ENCODE data around the gene STX2.

Gene STX2

DNA sequence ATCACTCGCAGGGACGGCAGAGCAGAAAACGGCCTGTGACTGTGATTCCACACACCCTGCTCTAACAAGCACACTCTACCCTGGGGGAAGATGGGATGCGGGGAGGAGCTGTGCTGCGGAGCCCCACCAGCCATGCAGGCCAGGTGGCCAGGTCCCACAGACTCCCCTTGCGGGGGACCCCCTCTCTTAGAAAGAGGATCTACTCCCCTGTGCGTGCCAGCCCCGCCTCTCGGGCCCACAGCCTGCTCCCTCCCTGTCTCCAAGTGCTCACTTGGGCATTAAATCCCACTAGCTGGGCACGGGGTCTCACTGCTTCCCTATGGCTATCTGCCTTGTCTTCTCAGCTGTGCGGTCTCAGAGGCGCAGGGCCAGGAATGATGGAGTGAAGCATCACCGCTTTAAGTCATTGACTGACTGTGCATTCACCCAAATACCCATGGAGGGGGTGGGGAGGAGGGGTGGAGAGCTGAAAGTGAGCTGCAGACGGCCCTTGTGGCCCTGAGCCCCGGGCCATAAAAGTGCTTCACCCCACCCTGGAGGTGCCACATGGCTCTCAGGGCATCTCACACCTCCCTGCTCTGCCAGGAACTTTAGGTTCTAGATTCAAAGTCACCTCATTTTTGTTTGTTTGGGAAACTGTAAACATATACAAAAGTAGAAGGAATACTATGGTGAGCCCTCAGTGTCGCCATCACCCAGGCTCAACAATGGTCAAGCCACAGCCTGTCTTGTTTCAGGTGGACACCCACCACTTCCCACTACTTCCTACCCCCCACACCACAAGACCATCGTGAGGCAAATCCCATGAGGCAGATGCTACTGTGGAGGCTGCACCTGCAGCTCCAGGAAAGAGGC lies 9.4 kb downstream of the STX2 start:
- DNase-seq, result no peak

DNA sequence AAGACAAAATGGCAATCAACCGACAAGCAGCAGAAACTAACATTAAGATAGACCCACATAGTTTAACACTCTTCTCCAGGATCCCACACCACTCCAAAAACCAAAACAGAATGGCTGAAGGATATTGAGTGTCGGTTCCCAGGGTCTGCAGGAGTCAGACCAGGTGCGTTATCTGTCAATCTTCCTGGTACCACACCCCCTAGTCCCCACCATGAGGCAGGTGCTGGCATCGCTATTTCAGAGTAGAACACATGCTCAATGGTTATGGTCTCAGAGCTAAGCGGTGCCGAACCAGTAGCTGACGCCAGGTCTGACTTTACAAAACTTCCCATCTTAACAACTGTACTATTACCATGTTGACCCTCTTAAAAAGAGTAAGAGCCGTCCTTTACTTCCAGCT lies 10.2 kb downstream of the STX2 start:
- no peak for DNase-seq

DNA sequence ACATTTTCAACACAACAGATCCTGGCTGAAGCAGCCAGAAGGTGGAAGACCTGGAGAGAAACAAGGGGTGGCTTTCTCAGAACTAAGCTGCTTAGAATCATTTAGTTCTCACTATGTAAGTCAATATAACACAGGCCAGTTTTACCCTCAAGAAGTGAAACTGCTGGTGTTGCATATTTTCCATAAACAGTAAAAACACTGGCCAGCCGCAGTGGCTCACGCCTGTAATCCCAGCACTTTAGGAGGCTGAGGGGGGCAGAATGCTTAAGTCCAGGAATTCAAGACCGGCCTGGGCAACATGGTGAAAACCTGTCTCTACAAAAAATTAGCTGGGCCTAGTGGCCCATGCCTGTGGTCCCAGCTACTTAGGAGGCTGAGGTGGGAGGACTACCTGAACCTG lies 11.6 kb downstream of the STX2 start:
- DNase-seq, result no peak

DNA sequence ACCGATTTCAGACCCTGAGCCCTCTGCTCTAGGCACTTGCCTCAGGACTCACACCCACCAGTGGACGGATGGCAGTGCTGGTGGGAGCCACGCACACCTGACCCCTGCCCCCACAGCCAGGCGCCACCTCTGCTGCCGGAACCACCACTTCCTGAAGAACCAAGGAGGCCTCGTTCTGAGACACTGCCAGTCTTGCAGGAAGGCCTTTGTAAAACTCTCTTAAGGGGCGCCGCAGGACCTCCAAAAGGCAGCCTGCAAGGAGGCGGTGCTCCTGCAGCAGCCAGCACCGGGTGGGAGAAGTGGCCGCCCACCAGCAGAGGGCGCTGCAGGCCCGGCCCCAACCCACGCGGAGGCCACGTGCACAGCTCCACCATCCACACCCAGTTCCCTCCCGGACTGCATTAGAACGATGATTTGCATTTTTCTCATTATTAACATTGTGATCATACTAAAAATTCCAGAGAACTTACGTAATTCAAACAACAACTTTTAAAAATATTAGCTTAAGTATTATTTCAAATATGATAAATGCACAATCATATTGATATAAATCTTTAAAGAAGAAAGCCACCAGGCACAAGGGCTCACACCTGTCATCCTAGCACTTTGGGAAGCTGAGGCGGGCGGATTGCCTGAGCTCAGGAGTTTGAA lies 12.8 kb downstream of the STX2 start:
- no peak for DNase-seq

DNA sequence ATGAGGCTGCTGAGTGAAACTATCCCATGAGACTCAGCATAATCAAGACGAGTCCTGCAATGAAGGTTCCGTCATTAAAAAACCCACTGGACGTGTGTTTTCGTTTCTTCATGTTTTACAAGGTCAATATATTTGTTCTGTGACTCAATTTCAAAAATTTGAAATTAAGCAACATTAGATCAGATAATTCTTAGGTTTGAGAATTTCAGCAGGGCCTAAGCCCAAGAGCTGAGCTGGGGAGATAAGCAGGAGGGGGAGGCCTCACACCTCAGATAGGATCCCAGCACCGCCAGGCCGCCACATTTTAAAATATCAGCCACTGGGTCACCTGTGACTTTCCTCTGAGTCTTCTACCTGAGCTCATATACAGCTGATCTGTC lies 13.3 kb downstream of the STX2 start:
- DNase-seq, result no peak

- DNase-seq, result no peak
These were observed 19.4 kb downstream of the STX2 start for GRCh38 chr12:130819681-130820080.

- DNase-seq, result no peak
These were observed 20.1 kb downstream of the STX2 start for GRCh38 chr12:130818635-130819576.

GRCh38 chr12:130818272-130818634 lies 20.8 kb downstream of the STX2 start:
- DNase-seq, result no peak

DNA sequence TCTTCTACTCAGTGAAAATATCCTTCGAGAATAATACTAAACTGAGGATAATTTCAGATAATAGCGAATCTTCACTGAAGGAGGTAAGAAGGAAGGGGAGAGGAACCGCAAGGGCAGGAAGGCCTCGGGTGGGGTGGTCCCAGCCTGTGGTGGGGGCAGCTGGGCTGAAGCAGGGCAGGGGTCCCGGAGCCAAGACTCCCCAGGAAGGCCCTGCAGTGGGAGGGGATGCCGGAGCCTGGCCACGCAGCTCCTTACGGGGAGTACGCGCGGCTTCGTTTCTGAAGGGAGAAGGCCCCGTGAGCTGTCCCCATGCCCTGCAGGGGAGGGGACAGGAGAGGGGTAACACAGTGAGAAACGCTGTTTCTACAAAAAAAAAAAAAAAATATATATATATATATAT lies 21.2 kb downstream of the STX2 start:
- DNase-seq, result no peak

- DNase-seq, result peak; percentile 45
These were observed 23.0 kb downstream of the STX2 start for GRCh38 chr12:130816097-130816496.

- DNase-seq, result no peak
These were observed 23.9 kb downstream of the STX2 start for GRCh38 chr12:130815028-130815741.

- DNase-seq, result no peak
These were observed 25.1 kb downstream of the STX2 start for GRCh38 chr12:130813949-130814348.

DNA sequence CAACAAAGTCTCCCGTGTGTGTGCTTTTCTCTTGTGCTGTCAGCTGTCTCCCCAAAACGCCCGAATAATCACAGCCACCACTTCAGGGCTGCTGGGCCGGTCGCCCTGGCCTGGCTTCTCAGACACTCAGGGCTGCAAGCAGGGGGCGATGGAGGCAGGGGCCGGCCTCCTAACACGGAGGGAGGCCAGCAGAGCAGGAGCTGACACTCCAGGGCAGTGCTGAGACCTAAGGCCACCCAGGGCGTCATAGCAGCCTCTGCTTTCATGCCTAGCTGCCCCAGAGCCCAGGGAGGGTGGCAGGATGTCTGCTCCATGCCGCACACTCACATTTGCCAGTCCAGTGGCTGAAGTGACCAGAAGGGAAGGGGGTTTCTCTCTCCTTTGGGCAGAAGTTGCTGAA lies 25.6 kb downstream of the STX2 start:
- DNase-seq, result no peak

DNA sequence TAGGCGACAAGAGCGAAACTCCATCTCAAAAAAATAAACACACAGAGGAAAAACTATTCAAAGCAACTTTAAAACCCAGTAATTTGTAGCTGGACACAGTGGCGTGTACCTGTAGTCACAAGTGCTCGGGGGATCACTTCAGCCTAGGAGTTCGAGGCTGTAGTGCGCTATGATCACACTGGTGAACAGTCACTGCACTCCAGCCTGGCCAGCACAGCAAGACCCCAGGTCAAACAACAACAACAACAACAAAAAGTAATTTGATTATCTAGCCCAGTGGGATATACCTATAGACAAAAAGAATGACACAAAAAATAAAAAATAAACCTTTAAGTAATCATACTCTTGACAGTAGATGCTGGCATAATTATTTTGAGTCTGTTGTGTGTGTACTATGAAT lies 29.3 kb downstream of the STX2 start:
- DNase-seq, result no peak

GRCh38 chr12:130807309-130807708 lies 31.7 kb downstream of the STX2 start:
- DNase-seq, result no peak

GRCh38 chr12:130806574-130806973 lies 32.5 kb downstream of the STX2 start:
- DNase-seq, result no peak

DNA sequence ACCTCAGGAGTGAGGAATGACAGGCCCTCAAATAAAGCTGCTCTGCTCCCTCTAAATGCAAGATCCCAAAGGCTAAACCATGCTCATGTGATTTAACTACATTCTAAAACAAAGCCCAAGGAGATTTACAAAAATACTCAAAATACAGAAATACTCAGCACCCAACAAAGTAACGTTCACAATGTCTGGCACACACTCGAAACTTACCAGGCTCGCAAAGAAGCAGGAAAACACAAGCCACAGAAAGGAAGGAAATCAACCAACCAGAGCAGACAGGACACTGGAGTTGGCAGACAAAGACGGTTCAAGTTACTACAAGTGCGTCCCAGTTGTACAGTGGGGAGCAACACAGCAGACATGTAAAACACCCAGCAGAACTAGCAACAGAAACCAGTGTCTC lies 33.4 kb downstream of the STX2 start:
- DNase-seq, result no peak

DNA sequence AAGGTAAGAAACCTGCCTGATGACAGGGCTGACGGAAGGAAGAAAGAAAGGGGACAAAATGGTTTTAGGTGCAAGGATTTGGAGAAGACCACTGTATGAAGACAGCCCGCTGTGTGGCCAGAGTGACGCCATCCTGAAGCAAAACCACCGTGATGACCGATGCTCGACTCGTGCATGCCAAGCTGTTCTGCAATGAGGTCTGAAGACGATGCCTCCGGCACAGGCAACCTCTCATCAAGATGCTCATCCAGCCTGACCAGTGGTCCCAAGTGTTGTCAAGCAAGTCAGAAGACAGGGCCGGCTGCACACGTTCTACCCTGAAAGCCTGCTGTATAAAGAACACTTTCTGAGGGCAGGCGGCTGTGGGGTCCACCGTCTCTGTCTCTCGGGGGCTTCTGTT lies 34.8 kb downstream of the STX2 start:
- DNase-seq, result no peak

DNA sequence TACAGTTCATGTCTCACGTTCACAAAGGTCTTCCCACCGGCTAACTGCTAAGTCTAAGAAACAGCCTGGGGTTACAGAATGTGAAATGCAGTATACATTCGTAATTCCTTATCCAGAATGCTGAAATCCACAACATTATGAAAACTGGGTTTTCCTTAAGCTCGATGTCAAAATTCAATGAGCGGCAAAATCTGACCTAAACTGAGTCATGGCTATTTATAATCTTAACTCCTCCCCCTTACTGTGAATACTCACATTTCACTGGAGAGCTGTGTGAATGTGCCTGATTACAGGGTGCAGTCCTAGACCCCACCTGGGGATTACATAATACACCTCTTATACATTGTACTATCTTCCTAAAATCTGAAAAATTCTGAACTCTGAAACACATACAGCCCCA lies 35.3 kb downstream of the STX2 start:
- DNase-seq, result no peak

GRCh38 chr12:130800312-130800711 lies 38.7 kb downstream of the STX2 start:
- DNase-seq, result no peak

GRCh38 chr12:130799051-130799450 lies 40.0 kb downstream of the STX2 start:
- no peak for DNase-seq

DNA sequence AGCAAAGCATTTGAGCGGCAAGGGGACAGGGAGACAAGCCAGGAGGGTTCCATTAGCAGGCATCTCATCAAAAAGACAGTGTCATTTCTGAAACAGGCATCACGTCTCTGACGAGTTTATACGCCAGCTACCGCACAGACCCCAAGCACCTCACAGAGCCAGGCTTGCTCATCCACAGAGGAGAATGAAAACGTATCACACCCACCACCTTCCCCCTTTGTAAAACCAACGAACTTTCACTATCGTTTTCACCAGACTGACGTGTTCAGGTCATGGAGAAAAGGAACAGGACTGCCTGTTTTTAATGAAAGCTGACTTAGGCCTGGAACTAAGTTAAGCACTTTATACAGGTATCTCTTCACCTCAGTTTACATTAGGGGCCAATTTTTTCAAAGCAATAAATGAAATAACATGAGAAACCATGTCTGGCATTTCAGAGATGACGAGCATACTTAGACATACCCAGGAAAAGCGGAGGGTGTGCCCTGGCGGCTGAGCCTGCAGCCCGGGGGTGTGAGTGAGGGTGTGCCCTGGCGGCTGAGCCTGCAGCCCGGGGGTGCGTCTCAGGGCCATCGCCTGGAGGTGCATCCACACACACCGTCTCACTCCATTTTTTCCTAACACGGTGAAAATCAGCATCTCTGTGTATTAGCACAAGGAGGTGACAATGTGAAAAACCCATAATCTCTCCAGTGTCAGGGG lies 41.9 kb downstream of the STX2 start:
- no peak for DNase-seq

All from NCI-H2107 (cell line).